ENCODE measurements around the gene CLEC20A.

GRCh38 chr1:178461701-178462100 is 35.1 kb downstream of the CLEC20A start:
- TF ChIP-seq EZH2 (IDR thresholded peaks at IDR 0.05): no peak
- TF ChIP-seq POLR2AphosphoS5 (IDR thresholded peaks at IDR 0.05; ENCODE audit: borderline replicate concordance, low read depth, low read length): no peak

All from SK-N-MC (cell line).